HG03103 (cell line): ENCODE results near the gene OR2W3.
A peak's percentile ranks its signal among the peaks of the same experiment; 100 is the strongest.

ENCODE experiments used
- ATAC-seq: cut with Tn5 transposase; IDR thresholded peaks from one replicate; pipeline ENCODE4 v1.9.1; 2021; ENCODE audit warnings: low read depth; ENCODE audit not compliant: unreplicated experiment

The OR2W3 gene

DNA sequence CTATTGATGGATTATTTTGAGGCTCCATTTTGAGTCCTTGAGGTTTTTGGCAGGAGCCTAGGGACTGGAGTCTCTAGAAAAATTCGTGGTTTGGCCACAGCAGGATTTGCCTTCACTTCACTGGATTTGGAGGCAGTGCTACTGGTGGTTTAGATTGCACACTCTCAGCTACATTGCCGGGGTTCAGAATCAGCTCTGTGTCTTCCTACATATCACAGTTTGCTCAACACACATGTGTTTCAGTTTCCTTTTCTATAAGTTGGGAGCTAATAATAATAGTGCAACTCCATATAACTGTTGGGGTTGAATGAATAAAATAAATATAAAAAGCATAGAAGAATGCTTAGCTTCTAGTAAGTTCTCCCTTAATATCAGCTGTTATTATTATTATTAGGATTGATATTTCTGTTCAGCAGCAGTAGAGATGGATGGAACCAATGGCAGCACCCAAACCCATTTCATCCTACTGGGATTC is at the start of gene OR2W3:
TSS of gene OR2W3 (plus strand) at position 425 of the 475 bp plus-strand sequence. CDS start at position 425, 0 bp downstream.
- no peak for ATAC-seq

DNA sequence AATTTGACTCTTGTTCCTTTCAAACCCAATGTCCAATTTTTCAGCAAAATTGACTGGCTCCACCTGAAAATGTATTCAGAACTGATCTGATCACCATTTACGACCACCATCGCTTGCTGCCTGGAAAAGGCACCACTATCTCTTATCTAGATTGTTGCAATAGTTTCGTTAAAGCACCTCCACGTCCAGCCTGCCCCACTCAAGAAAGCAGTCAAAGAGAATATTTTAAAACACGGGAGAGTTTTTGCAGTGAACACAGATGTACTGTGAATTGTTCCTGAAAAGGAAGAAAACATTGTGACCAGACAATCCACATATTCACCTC is 49.7 kb upstream of the OR2W3 start:
- no peak for ATAC-seq

DNA sequence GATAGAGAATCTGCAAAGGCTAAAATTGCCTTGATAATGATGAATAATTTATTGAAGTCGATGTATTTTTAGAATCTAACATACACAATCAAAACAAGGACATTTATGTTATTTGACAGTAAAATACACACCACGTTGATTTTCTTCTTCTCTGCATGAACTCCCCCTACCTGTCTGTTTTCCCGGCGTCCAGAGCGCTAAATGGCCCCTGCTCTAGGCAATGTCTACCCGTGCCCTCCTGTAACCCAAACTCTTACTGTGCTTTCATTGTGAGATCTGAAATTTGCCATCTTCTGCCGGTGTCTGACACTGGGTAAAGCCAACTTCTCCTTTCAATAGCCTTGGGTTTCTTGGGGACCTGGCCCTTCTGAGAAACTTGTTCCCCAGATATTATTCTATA is 47.0 kb upstream of the OR2W3 start:
- no peak for ATAC-seq

DNA sequence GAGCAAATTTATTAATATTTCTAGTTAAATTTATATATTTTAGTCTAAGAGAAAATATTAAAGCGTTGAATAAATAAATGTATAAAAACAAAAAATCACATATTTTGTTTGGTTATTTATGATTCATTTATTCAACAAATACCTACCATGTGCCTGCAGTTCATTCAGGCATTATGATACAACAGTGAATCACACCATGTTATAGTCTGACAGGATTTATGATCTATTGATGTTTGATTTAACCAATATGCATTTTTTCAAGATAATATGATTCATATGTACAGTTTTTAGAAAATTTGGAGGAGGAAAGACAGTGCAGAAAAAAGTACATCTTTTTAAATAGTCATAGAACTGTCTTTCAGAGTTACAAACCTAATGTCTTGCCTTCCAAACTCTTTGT is 45.8 kb upstream of the OR2W3 start:
- no peak for ATAC-seq

DNA sequence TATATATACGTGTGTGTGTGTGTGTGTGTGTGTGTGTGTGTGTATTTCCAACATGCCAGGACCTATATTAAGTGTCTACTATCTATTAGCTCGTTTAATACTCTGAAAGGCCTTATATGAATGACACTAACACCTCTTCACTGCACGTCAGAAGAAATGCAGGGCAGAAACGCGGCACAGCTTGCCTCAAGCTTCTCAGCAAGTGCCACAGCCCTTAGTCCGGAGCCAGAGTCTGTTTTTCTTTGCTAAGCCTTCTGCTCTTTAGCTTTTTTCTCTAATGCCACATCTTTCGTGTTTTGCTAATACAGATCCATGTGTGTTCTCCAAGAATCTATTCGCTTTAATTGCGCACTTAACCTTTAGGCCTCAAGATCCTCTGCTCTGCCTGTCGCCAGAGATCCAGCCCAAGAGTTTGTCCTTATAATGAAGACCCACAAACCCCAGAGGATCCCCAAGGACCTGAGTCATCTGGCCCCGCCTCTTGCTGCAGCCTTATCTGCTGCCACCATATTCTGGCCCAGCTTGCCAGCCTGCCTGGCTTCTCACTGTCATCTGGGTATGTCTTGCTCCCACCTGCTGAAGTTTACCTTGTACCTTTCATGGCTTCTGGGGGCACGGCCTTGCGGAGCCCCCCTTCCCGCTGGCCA is 40.4 kb upstream of the OR2W3 start:
- ATAC-seq, result no peak

DNA sequence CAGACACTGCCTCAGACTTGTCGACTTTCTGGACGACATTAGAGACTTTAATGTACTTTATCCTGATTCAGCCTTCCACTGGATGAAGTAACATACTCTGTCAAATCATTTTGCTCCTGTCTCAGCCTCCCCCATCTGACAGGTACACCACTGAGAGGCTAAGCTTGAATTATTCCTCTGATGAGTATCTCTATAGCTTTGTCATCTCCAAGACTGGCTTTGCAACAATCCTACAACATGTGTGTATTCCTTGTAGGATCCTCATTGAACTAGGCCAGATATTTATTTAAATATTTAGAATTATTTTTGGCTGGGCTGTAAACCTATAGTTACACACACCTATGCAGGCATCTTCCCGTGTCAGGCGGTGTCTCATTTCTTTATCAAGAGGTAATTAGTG is 39.5 kb upstream of the OR2W3 start:
- no peak for ATAC-seq

DNA sequence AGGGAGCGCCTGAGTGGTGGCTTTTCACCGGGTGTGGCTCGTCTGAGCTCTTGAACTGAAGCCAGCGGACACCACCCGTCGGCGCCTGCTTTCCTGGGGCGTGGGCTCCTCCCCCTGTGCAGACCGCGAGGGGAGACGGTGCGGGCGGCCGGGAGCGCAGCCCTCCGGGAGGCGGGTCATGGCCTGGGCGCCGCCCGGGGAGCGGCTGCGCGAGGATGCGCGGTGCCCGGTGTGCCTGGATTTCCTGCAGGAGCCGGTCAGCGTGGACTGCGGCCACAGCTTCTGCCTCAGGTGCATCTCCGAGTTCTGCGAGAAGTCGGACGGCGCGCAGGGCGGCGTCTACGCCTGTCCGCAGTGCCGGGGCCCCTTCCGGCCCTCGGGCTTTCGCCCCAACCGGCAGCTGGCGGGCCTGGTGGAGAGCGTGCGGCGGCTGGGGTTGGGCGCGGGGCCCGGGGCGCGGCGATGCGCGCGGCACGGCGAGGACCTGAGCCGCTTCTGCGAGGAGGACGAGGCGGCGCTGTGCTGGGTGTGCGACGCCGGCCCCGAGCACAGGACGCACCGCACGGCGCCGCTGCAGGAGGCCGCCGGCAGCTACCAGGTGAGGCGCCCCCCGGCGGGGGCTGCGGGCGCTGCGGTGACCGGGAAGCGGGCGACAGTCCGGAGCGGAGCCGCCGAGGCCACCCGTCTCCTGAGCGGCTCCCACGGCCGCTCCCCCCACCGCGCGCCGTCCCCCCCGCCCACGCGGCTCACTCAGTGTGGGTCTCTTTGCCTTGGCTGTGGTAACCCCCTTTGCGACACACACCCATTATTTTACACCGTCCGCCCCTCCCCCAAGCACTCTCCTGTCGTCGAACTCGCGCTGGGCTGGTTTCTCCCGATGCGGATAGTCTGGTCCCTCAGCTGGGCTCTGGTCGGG is 38.1 kb upstream of the OR2W3 start, which contains the start of gene TRIM58:
TSS of gene TRIM58 (plus strand) at position 119 of the 916 bp plus-strand sequence. CDS start at position 179, 60 bp downstream.
- ATAC-seq, result peak; percentile 76

DNA sequence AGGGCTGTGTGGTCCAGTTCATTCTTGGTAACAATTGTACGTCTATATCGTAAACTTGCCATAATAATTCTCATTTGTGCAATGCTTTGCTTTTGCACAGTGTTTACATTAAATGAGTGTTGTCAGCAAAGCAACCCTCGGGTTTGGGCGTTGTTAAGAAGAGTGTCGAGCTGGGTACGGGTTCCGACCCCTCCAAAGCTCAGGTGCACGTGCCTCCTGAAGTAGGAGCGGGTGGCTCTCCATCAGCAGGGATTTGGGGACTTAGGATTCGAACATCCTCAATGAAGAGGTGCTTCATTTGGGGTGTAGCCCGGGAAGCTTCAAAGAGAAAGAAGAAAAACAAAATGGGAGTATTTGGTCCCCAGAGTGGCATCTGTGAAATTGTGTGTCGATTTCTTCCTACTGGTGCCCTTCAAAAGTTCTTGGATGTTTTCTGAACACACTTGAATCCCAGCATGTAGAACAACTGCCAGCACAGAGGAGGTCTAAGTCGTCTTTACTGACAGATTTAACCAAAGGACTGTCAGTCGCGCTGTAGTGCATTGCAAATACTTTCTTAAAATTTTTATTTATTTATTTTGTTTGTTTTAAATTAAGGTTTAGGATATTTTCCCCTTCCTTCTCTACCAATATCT is 37.3 kb upstream of the OR2W3 start:
- no peak for ATAC-seq

DNA sequence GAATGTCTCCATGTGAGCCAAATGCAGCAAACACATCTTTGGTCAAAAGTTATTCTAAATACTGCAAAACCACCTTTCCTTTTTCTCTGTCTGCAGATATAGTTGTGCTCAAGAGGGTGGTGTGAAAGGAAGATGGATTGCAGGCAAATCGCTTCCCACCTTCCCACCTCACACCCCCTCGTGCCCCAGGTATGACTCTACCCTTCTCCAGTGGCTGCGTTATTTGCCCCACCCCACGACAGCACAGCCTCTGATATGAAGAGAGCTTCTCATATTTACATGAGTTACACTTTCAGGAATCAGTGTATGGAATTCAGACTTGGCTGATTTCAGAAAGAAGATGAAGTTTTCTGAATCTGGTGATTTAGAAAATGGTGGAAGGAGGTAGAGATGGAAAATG is 32.6 kb upstream of the OR2W3 start:
- ATAC-seq, result no peak

DNA sequence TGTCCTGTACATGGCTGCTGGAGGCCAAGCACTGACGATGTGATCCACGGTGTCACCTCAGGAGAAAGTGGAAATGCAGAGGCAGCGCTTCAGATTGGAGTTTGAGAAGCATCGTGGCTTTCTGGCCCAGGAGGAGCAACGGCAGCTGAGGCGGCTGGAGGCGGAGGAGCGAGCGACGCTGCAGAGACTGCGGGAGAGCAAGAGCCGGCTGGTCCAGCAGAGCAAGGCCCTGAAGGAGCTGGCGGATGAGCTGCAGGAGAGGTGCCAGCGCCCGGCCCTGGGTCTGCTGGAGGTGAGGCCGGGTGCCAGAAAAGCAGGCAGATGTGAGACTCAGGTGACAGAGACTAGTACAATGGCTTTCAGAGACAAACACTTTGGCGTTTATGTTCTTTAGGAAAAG is 30.7 kb upstream of the OR2W3 start:
- ATAC-seq, result no peak

DNA sequence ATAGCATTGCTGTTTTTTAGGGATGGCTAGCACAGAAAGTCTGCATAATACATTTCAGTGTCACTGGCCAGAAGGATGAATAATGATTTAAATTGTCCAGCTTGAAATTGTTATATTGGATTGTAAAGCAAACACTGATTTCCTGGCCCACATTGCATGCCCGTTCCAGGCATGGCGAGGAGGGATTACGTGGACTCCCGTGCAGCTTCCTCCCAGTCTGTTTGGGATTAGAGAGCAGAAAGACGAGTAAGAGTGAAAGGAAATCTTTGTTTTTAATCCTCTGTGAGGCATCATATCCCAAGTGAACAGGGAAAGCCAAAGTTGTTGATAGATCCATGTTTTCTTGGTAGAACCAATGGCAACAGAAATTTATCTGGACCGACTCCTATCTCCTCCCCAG is 30.0 kb upstream of the OR2W3 start:
- ATAC-seq, result no peak

DNA sequence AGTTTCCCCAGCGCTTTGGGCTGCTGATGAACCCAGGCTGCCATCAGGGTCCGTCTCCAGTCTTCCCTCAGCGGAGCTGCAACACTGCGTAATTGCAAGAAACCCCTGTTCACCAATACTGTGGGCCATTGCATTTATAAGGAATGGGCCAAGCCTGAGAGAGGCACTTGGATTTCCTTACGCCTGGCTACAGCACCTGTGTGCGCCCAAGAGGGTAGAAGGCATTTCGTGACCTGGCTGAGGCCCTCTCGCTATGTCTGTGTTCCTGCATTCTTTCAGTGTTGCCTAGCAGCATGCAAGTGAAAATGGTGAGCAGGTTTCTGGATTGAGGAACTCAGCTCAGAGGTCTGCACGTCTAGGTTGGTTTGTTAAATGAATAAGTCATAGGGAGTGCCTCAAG is 12.0 kb upstream of the OR2W3 start:
- no peak for ATAC-seq

DNA sequence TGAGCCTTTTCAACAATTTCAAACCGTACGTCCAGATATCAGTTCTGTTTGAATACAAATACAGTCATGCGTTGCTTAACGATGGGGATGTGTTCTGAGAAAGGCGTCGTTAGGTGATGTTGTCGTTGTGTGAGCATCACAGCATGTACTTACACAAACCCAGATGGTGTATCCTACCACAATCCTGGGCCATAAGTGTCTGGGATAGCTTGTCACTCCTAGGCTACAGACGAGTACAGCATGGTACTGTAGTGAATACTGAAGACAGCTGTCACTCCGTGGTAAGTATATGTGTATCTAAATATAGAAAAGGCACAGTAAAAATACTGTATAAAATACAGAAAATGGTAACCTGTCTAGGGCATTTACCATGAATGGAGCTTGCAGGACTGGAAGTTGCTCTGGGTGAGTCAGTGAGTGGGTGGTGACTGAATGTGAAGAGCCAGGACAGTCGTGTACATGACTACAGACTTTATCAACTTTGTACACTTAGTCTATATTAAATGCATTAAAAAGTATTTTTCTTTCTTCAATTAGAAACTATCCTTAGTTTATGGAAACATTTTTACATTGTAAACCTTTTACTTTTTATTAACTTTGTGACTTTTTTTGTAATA is 10.5 kb upstream of the OR2W3 start:
- ATAC-seq, result no peak

DNA sequence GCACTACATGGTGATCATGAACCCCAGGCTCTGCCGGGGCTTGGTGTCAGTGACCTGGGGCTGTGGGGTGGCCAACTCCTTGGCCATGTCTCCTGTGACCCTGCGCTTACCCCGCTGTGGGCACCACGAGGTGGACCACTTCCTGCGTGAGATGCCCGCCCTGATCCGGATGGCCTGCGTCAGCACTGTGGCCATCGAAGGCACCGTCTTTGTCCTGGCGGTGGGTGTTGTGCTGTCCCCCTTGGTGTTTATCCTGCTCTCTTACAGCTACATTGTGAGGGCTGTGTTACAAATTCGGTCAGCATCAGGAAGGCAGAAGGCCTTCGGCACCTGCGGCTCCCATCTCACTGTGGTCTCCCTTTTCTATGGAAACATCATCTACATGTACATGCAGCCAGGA is 589 bp downstream of the OR2W3 start:
- no peak for ATAC-seq

DNA sequence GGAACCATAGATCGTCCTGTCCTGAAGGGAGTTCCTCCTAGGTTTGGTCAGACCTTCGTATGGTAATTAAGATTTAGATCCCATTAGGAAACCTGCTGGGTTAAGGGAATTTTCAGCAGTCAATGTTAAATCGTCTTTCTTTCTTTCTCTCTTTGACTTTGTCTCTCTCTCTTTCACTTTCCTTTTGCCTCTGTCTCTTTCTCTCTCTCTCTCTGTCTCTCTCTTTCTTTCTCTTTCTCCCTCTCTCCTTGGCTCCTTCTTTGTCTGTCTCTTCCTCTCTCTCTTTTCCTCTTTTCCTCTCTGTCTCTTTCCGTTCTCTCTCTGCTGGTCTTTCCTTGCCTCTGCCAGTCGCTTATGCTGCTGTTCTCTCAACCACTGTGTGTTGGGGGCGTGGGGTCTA is 8.7 kb downstream of the OR2W3 start:
- no peak for ATAC-seq

DNA sequence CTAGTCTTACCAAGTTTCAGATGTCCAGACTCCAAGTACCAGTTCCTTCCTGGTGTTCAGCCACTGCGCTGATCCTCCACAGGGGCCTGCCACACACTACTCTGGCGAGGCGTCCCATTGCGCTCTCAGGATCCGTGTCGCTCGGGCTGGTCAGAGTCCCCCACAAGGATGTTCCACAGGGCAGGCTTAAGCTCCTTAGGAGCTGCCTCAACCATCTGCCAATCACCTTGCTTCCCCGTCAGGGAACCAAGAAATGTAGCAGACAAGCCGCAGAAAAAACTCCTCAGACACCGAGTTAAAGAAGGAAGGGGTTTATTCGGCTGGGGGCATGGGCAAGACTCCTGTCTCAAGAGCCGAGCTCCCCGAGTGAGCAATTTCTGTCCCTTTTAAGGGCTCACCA is 9.8 kb downstream of the OR2W3 start:
- ATAC-seq, result no peak

DNA sequence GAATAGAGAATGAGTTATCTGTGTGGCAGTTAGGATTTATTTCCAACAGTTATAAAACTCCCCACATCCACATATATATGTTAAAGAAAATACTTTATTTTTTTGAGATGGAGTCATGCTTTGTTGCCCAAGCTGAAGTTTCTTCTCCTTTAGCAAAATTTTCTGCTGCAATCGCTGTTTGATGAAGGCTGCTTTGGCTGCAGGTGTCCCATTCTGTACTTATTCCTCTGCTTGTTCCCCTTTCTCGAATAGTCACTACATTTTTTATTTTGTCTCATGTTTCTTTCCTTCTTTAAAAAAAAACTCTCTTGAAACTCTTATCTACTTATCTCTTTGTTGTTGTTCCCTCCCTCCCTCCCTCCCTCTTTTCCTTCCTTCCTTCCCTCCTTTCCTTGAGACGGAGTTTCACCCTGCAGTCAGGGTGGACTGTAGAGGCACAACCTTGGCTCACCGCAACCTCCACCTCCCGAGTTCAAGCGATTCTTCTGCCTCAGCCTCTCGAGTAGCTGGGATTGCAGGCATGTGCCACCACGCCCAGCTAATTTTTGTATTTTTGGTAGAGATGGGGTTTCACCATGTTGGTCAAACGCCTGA is 10.6 kb downstream of the OR2W3 start:
- no peak for ATAC-seq

DNA sequence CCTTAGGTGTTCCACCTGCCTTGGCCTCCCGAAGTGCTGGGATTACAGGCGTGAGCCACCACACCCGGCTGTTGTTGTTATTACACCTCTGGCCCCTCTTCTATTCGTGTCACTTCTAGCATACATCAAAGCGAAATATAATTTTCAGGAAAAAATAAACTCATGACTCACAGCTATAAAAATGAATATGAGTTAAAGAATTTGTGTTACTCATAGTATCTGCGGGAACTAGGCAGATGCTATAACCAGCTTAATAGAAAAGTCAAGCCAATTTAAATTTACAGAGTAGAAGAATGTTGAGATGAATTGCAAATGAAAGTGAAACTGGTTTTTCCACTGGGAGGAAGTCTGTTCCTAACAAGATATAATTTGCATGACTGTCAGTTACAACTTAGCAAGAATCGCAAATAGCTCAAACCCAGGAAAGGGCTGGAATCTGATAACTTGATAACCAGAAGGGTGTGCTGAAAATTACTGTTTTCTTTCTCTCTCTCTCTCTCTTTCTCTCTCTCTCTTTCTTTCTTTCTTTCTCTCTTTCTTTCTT is 11.2 kb downstream of the OR2W3 start:
- ATAC-seq, result no peak

DNA sequence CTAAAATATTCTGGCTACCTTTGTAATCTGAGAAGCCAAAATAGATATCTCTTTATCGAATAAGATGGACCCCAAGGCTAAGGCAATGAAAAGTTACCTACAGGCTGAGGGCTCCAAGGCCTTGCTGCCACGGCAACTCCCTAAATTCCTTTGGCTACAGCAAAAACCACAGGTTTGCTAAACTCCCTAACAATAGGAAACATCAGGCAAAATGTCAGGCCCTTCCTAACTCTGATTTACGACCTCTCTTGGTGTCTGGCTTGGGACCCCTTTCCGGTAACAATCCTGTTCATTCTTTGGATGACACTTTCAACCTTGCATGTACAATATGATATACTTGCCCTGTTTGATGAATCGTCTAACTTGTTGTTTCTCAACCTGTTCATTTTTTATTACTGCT is 13.4 kb downstream of the OR2W3 start:
- no peak for ATAC-seq

DNA sequence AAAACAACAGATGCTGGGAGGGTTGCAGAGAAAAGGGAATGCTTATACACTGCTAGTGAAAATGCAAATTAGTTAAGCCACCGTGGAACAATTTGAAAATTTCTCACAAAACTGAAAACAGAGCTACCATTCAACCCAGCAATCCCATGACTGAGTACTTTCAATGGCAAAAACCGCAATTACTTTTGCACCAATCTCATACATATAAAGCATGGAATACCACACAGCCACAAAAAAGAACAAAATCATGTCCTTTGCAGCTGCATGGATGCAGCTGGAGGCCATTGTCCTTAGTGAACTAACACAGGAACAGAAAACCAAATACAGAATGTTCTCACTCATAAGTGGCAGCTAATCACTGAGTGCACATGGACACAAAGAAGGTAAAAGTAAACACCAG is 18.4 kb downstream of the OR2W3 start:
- ATAC-seq, result no peak
